ENCODE data around the gene C11orf91. TPM values are rescaled to one million over a fixed set of nuclear protein-coding genes. Genes with fewer than 3 reads are reported as not detected.

C11orf91 gene
- total RNA-seq, 1 experiment from 2014 or later, result not detected

DNA sequence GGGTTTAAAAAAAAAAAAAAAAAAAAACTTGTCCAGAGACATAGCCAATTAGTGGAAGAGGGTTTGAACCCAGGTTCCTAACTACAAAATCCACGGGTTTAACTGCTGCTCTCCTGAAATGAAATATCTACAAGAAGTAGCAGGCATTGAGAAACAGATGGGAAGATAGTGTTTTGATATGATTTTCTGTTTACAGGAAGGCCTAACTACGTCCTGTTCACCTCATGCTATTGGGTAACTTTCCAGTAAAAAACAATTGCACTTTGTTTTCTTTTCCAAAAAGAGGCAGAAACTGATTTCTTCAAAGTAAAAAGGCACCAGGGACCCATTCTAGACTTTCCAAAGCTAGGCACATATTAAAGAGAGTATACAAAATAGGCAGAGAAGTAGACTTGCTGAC is 5.9 kb upstream of the C11orf91 start:
- Histone ChIP-seq H3K27ac (ENCODE audit: low read depth, low read length, poor library complexity, severe bottlenecking) (no peak overlapping the region), H3K4me1 (ENCODE audit: insufficient read depth, low read length, poor library complexity, severe bottlenecking) (peaks cover 8% of the 10 kb centered on the region), H3K4me3 (ENCODE audit: low read depth, low read length, poor library complexity, severe bottlenecking) (no peak overlapping the region), H3K9me3 (ENCODE audit: low read depth, low read length, poor library complexity, severe bottlenecking) (no peaks in the 10 kb centered on the region), H3K36me3 (ENCODE audit: insufficient read depth, low read length, poor library complexity, severe bottlenecking) (peaks cover 17% of the 10 kb centered on the region), H3K27me3 (replicated peaks; ENCODE audit: insufficient read depth, low read depth, low read length, poor library complexity) (no peaks in the 10 kb centered on the region)
- CTCF ChIA-PET, result interaction anchor here (1.1 kb wide), 1 partner anchor 36 kb away, joined by 3 read pairs; no protein-coding TSS in a partner anchor
- no peak for TF ChIP-seq EZH2 (IDR thresholded peaks at IDR 0.05; ENCODE audit: borderline replicate concordance, low read depth, low read length, poor library complexity, severe bottlenecking)
- TF ChIP-seq, protein P1, sequence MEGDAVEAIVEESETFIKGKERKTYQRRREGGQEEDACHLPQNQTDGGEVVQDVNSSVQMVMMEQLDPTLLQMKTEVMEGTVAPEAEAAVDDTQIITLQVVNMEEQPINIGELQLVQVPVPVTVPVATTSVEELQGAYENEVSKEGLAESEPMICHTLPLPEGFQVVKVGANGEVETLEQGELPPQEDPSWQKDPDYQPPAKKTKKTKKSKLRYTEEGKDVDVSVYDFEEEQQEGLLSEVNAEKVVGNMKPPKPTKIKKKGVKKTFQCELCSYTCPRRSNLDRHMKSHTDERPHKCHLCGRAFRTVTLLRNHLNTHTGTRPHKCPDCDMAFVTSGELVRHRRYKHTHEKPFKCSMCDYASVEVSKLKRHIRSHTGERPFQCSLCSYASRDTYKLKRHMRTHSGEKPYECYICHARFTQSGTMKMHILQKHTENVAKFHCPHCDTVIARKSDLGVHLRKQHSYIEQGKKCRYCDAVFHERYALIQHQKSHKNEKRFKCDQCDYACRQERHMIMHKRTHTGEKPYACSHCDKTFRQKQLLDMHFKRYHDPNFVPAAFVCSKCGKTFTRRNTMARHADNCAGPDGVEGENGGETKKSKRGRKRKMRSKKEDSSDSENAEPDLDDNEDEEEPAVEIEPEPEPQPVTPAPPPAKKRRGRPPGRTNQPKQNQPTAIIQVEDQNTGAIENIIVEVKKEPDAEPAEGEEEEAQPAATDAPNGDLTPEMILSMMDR (conservative IDR thresholded peaks at IDR 0.05; ENCODE audit: low read depth, low read length), result no peak
- POLR2A ChIA-PET (ENCODE audit: low non-redundant PET), result interaction anchor here (0.7 kb wide), 1 partner anchor 45 kb away, joined by 3 read pairs; no protein-coding TSS in a partner anchor
- no TSS peak for BruUV-seq (replicated peaks)
- DNase-seq (ENCODE audit: low spot score), result no peak
- intact Hi-C loops (cut with micrococcal nuclease; ENCODE audit: unreplicated experiment), result no loop called here

DNA sequence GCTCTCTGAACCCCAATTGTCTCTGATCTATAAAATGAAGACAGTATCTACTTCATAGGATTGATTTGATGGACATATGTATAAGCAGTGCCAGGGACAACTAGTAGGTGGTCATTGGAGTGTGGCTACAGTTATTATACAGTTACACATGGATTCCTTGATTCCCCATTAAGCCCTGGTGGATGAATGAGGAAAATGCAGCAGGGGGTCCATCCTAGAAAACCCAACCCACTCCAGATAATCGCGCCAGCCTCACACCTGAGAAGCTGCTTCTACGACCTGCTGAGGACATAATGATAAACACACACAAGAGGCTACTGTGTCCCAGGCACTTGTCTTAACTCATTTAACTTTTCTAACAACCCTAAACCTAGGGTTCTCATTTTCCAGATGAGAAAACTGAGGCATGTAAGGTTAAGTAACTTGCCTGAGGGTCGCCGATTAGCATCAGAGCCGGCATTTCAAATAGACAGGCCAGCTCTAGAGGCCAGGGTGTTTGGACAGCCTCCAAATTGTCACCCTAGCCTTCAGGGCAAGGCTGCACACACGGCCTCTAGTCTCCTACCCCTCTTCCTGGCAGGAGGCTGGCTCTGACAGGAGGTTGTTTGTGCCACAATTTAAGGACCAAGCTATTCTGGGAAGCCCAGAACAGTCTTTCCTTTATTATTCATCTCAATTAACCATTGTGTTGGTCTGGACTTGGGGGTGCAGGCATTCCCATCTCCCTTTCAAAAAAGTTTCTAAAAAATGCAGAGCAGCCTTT is 3.8 kb upstream of the C11orf91 start:
- no TSS peak for BruUV-seq (replicated peaks)
- H3K36me3 ChIP-seq (ENCODE audit: insufficient read depth, low read length, poor library complexity, severe bottlenecking), result peaks cover 7% of the 10 kb centered on the region
- H3K4me3 ChIP-seq (ENCODE audit: low read depth, low read length, poor library complexity, severe bottlenecking), result no peak overlapping the region
- intact Hi-C loops (cut with micrococcal nuclease; ENCODE audit: unreplicated experiment), result loop anchor here (5.0 kb wide), 1 partner anchor 123 kb away; no protein-coding TSS in a partner anchor
- no peak for TF ChIP-seq EZH2 (IDR thresholded peaks at IDR 0.05; ENCODE audit: borderline replicate concordance, low read depth, low read length, poor library complexity, severe bottlenecking)
- TF ChIP-seq, protein P1 (conservative IDR thresholded peaks at IDR 0.05; ENCODE audit: low read depth, low read length), result no peak
- DNase-seq (ENCODE audit: low spot score), result no peak
- H3K27me3 ChIP-seq (replicated peaks; ENCODE audit: insufficient read depth, low read depth, low read length, poor library complexity), result no peaks in the 10 kb centered on the region
- no peak overlapping the region for H3K27ac ChIP-seq (ENCODE audit: low read depth, low read length, poor library complexity, severe bottlenecking)
- H3K9me3 ChIP-seq (ENCODE audit: low read depth, low read length, poor library complexity, severe bottlenecking), result no peaks in the 10 kb centered on the region
- POLR2A ChIA-PET (ENCODE audit: low non-redundant PET), result no interaction called here
- CTCF ChIA-PET, result no interaction called here
- H3K4me1 ChIP-seq (ENCODE audit: insufficient read depth, low read length, poor library complexity, severe bottlenecking), result peaks cover 23% of the 10 kb centered on the region

DNA sequence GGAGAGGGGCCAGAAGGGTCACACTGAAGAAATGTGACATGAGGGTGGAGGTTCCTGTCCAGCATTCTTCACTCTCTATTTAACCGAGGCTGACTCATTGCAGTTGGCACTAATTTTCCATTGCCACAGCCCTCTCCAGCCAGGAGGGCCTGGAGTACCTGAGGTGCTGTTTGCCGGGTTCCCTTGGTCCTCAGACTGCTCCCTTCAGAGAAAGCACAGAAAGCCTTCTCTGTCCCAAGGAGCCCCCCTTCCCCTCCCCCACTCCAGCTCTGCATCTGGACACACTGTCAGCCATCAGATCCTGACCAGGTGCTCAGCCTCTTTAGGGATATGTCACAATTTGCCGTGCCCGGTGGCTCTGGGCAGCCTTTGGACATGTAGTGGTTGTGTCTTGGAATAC is 3.2 kb upstream of the C11orf91 start:
- DNase-seq (ENCODE audit: low spot score), result no peak
- Histone ChIP-seq H3K27me3 (replicated peaks; ENCODE audit: insufficient read depth, low read depth, low read length, poor library complexity) (no peaks in the 10 kb centered on the region), H3K27ac (ENCODE audit: low read depth, low read length, poor library complexity, severe bottlenecking) (no peak overlapping the region), H3K4me3 (ENCODE audit: low read depth, low read length, poor library complexity, severe bottlenecking) (no peak overlapping the region), H3K4me1 (ENCODE audit: insufficient read depth, low read length, poor library complexity, severe bottlenecking) (peaks cover 23% of the 10 kb centered on the region), H3K36me3 (ENCODE audit: insufficient read depth, low read length, poor library complexity, severe bottlenecking) (peaks cover 2% of the 10 kb centered on the region), H3K9me3 (ENCODE audit: low read depth, low read length, poor library complexity, severe bottlenecking) (no peaks in the 10 kb centered on the region)
- BruUV-seq (replicated peaks), result no TSS peak
- intact Hi-C loops (cut with micrococcal nuclease; ENCODE audit: unreplicated experiment), result loop anchor here (5.0 kb wide), 1 partner anchor 124 kb away; no protein-coding TSS in a partner anchor
- POLR2A ChIA-PET (ENCODE audit: low non-redundant PET), result no interaction called here
- CTCF ChIA-PET, result no interaction called here
- TF ChIP-seq, protein P1 (conservative IDR thresholded peaks at IDR 0.05; ENCODE audit: low read depth, low read length), result no peak
- no peak for TF ChIP-seq EZH2 (IDR thresholded peaks at IDR 0.05; ENCODE audit: borderline replicate concordance, low read depth, low read length, poor library complexity, severe bottlenecking)
